Duodenal mucosa (tissue), 2 donors: ENCODE results near the gene SLCO2A1.

Experiments used
- H3K27ac ChIP-seq: one replicate; pipeline ENCODE4 v1.7.0; 2013; ENCODE audit warnings: low read depth, low read length
- H3K27me3 ChIP-seq, 2 donors: one replicate each; pipeline ENCODE4 v1.7.0; 2013; ENCODE audit warnings: low read length in 2 of 2, control low read depth in 1 of 2; ENCODE audit not compliant: insufficient read depth in 2 of 2, control insufficient read depth in 1 of 2
- H3K36me3 ChIP-seq, 2 donors: one replicate each; pipeline ENCODE4 v1.7.0; 2013; ENCODE audit warnings: low read length in 2 of 2, control low read depth in 1 of 2; ENCODE audit not compliant: insufficient read depth in 2 of 2, control insufficient read depth in 1 of 2
- H3K4me1 ChIP-seq, 2 donors: one replicate each; pipeline ENCODE4 v1.7.0; 2013; ENCODE audit warnings: low read length in 2 of 2, control low read depth in 1 of 2; ENCODE audit not compliant: insufficient read depth in 2 of 2, control insufficient read depth in 1 of 2
- H3K4me3 ChIP-seq, 2 donors: one replicate each; pipeline ENCODE4 v1.7.0; 2013; ENCODE audit warnings: low read length in 2 of 2, low read depth in 1 of 2
- H3K9ac ChIP-seq, 2 donors: one replicate each; pipeline ENCODE4 v1.7.0; 2013; ENCODE audit warnings: low read length in 2 of 2, low read depth in 1 of 2
- H3K9me3 ChIP-seq, 2 donors: one replicate each; pipeline ENCODE4 v1.7.0; 2013; ENCODE audit warnings: low read length in 2 of 2, control low read depth in 1 of 2; ENCODE audit not compliant: control insufficient read depth in 1 of 2

SLCO2A1 gene

DNA sequence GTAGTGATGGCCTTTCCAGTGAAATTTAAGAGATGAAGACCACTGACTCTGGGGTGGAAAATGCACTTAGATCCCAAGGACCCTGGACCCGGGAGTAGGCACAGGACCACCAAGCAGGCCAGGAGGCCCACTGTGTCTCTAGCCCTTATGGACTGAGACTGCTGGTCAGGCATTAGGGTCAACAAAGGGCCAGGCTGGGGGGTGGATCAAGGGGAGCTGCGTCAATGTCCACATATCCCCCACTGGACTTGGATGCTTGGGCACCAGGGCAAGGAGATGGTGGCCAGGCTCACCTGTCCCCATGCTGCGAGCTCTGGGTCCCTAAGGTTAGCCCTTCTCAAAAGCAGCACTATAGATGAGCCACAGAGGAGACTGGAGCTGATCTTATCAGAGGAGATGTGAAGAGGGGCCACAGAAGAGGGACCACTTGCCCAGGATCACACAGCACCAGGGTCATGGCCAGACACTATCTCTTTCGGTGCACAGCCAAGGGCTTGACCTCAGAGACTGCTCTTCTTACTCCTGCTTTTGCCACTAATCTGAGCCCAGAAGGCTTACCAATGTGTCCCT, 148.8 kb downstream of the SLCO2A1 start:
- Histone ChIP-seq H3K4me1 (peaks cover 11 to 14% of the 10 kb centered on the region in 2 donors), H3K36me3 (no peaks in the 10 kb centered on the region), H3K27ac (no peak overlapping the region), H3K9ac (no peak overlapping the region), H3K9me3 (peaks cover 0 to 6% of the 10 kb centered on the region in 2 donors), H3K27me3 (no peaks in the 10 kb centered on the region), H3K4me3 (no peak overlapping the region)

DNA sequence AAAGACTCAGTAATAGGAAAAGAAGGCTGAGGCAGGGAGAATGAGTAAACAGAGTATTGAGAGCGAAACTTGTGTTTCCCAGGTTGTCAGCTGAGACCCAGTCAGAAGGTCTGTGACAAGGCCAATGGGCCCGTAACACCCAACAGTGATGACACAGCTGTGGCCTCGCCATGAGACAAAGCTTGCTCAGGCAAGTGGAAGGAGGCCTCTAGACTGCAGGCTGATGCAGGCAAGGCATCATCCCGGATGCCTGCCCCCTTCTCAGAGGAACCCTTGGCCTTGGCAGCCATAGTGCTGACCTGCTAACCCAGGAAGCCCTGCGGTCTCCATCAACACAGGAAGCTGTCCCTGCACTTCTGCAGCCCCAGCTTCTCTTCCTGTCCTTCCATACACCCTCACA, 149.4 kb downstream of the SLCO2A1 start:
- Histone ChIP-seq H3K27me3 (no peaks in the 10 kb centered on the region), H3K9me3 (peaks cover 0 to 6% of the 10 kb centered on the region in 2 donors), H3K36me3 (no peaks in the 10 kb centered on the region), H3K4me3 (no peak overlapping the region), H3K9ac (no peak overlapping the region), H3K27ac (no peak overlapping the region), H3K4me1 (peaks cover 11 to 14% of the 10 kb centered on the region in 2 donors)

DNA sequence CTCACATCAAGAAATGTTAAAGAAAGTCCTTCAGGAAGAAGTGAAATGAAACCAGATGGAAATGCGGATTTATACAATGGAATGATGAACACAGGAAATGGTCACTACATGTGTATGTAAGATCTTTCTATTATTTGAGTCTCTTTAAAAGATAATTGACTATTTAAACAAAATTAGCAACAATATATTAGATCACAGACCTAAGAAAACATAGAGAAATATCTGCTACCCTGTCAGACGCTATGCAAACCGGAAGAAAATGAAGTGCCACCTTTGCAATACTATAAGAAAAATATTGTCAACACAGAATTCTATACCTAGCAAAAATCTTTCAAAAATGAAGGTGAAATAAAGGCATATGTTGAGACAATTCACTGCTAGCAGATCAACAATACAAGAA, 151.2 kb downstream of the SLCO2A1 start:
- Histone ChIP-seq H3K27me3 (no peaks in the 10 kb centered on the region), H3K9me3 (peaks cover 0 to 6% of the 10 kb centered on the region in 2 donors), H3K4me1 (peaks cover 5 to 8% of the 10 kb centered on the region in 2 donors), H3K27ac (no peak overlapping the region), H3K9ac (no peak overlapping the region), H3K4me3 (no peak overlapping the region), H3K36me3 (no peaks in the 10 kb centered on the region)
